Nephron progenitor cell (in vitro differentiated cells): ENCODE data around the gene ERC2.

Source experiments
- DNase-seq: peaks from one replicate; pipeline ENCODE4 v3.0.0; 2021
- H3K27ac Mint-ChIP-seq: 2 replicates; pipeline ENCODE4 v1.8.0; 2021; ENCODE audit warnings: mild to moderate bottlenecking, moderate library complexity, mixed read lengths
- H3K27me3 Mint-ChIP-seq: 2 replicates; pipeline ENCODE4 v1.8.0; 2021; ENCODE audit warnings: mild to moderate bottlenecking, low read depth, mixed read lengths; ENCODE audit not compliant: poor library complexity
- H3K36me3 Mint-ChIP-seq: 2 replicates; pipeline ENCODE4 v1.8.0; 2021; ENCODE audit warnings: low read depth, mixed read lengths
- H3K4me1 Mint-ChIP-seq: 2 replicates; pipeline ENCODE4 v1.8.0; 2021; ENCODE audit warnings: mixed read lengths
- H3K4me3 Mint-ChIP-seq: 2 replicates; pipeline ENCODE4 v1.8.0; 2021; ENCODE audit warnings: mild to moderate bottlenecking, moderate library complexity, mixed read lengths
- H3K9me3 Mint-ChIP-seq: 2 replicates; pipeline ENCODE4 v1.8.0; 2021; ENCODE audit warnings: mild to moderate bottlenecking, moderate library complexity, mixed read lengths
- CTCF ChIP-seq: fragments of 200-600 bp; sonication (generic); IDR thresholded peaks from 2 replicates; pipeline ENCODE4 v1.5.0; 2021; ENCODE audit warnings: antibody characterized with exemption

ERC2 gene

DNA sequence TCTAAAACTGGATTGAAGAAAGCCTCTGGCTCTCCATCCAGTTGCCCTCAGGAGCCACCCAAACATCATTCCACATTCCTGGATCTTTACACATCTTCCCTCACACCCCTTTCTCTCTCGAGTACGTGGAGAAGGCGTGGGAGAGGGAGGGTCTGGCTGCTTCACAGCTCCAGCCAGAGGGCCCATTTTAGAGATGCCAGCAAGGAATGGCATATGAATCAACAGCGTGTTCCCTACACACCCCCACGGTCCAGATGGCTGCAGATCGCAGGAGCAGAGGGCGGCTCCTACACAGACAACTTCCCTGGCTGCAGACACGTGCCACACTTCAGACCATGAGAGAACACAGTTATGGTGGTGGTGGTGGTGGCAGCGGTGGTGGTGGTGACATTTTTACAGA is 280.1 kb downstream of the ERC2 start:
- H3K27me3 Mint-ChIP-seq = peaks cover 3% of the 10 kb centered on the region
- H3K36me3 Mint-ChIP-seq = no peaks in the 10 kb centered on the region
- no peak overlapping the region for H3K27ac Mint-ChIP-seq
- no peak for TF ChIP-seq CTCF
- no peaks in the 10 kb centered on the region for H3K9me3 Mint-ChIP-seq
- H3K4me1 Mint-ChIP-seq = no peaks in the 10 kb centered on the region
- DNase-seq = no peak
- H3K4me3 Mint-ChIP-seq = no peak overlapping the region

DNA sequence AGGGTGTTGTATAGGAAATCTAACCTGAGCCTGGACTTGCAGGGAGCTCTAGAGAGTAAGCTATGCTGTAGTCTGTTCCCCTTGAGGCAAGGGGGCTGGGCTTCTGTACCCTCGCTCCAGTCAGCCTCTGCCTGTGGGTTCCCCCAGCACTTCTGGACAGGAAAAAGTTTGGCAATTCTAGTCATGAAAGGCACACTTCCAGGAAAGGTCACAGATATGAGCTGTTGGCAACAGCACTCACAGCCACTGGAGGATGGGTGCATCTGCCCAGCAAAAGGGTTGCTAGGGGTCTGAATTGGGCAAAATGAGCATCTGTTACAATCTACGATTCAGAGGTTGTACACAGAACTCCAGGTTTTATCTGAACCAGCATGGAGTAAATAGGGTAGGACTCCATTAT is 281.2 kb downstream of the ERC2 start:
- Mint-ChIP-seq H3K4me1 (no peaks in the 10 kb centered on the region), H3K9me3 (no peaks in the 10 kb centered on the region), H3K36me3 (no peaks in the 10 kb centered on the region), H3K27me3 (peaks cover 3% of the 10 kb centered on the region), H3K27ac (no peak overlapping the region), H3K4me3 (no peak overlapping the region)
- DNase-seq = no peak
- TF ChIP-seq CTCF = no peak

DNA sequence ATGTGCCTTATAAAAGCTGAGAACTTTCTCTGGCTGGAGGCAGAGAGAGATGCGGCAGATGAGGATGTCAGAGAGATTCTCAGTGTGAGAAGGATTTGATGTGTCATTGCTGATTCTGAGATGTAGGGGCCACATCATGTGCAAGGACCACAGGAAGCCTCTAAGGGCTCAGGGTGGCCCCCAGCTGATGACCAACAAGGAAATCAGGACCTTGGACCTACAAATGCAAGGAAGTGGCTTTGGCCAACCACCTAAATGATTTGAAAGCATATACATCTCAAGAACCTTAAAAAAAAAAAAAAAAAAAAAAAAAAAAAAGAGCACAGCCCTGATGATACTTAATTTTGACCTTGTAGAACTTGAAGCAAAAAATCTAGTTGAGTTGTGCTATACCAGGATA is 282.4 kb downstream of the ERC2 start:
- H3K27ac Mint-ChIP-seq = no peak overlapping the region
- DNase-seq = no peak
- no peaks in the 10 kb centered on the region for H3K9me3 Mint-ChIP-seq
- no peak overlapping the region for H3K4me3 Mint-ChIP-seq
- no peak for TF ChIP-seq CTCF
- no peaks in the 10 kb centered on the region for H3K36me3 Mint-ChIP-seq
- H3K4me1 Mint-ChIP-seq = no peaks in the 10 kb centered on the region
- H3K27me3 Mint-ChIP-seq = peaks cover 3% of the 10 kb centered on the region

DNA sequence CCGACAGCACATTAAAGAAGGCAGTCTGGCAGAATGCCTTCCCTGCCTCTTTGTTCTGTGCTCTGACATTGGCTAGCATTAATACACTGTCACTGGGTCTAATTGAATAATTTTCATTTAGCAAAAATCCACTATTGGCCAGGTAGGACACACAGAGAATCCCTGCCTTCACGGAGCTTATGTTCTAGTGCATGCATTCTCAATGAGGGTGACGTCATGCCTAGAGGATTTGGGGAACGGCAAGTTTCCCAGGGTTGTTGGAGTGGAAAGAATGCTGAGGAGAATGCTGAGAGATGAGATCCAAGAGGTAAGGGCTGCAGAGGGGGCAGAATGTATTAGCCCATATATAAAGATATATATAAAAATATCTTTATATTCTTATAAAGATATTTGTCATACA is 284.7 kb downstream of the ERC2 start:
- no peaks in the 10 kb centered on the region for H3K4me1 Mint-ChIP-seq
- no peaks in the 10 kb centered on the region for H3K27me3 Mint-ChIP-seq
- H3K4me3 Mint-ChIP-seq = no peak overlapping the region
- peaks cover 4% of the 10 kb centered on the region for H3K9me3 Mint-ChIP-seq
- no peak overlapping the region for H3K27ac Mint-ChIP-seq
- no peaks in the 10 kb centered on the region for H3K36me3 Mint-ChIP-seq
- TF ChIP-seq CTCF = no peak
- DNase-seq = no peak

GRCh38 chr3:56180433-56180832 is 287.8 kb downstream of the ERC2 start:
- H3K27ac Mint-ChIP-seq = no peak overlapping the region

More at GRCh38 chr3:56180433-56180832, 287.8 kb downstream of the ERC2 start:
- Mint-ChIP-seq H3K36me3 (no peaks in the 10 kb centered on the region), H3K27me3 (peaks cover 3% of the 10 kb centered on the region), H3K4me3 (no peak overlapping the region), H3K4me1 (no peaks in the 10 kb centered on the region), H3K9me3 (peaks cover 4% of the 10 kb centered on the region)
- TF ChIP-seq CTCF = no peak
- no peak for DNase-seq
